Measurements from ENCODE around the gene EYS. TPM values are rescaled to one million over a fixed set of nuclear protein-coding genes. Genes with fewer than 3 reads are reported as not detected.

EYS gene
- total RNA-seq, 2 donors from 2014 or later: 0.18 to 3.5 TPM

- intact Hi-C loops (cut with DNase I): no loop called here
- Histone ChIP-seq H3K9me3 (no peaks in the 10 kb centered on the region), H3K36me3 (no peaks in the 10 kb centered on the region), H3K27me3 (replicated peaks; ENCODE audit: insufficient read depth) (no peaks in the 10 kb centered on the region), H3K4me1 (replicated peaks) (no peaks in the 10 kb centered on the region), H3K27ac (no peak overlapping the region), H3K4me3 (no peak overlapping the region)
- 66% methylated on average over 1 of the region's 1 CpG for WGBS
- no peak for DNase-seq (ENCODE audit: low spot score)
- no peak for TF ChIP-seq CTCF (IDR thresholded peaks at IDR 0.05)
- TF ChIP-seq POLR2A (IDR thresholded peaks at IDR 0.05): no peak
- TF ChIP-seq POLR2AphosphoS5 (IDR thresholded peaks at IDR 0.05): no peak
Measured at GRCh38 chr6:63783096-63783495, 1923.9 kb downstream of the EYS start.

GRCh38 chr6:63774961-63775360, 1932.1 kb downstream of the EYS start:
- intact Hi-C loops (cut with DNase I): no loop called here
- Histone ChIP-seq H3K4me1 (replicated peaks) (no peaks in the 10 kb centered on the region), H3K4me3 (no peak overlapping the region), H3K9me3 (no peaks in the 10 kb centered on the region), H3K27me3 (replicated peaks; ENCODE audit: insufficient read depth) (no peaks in the 10 kb centered on the region), H3K27ac (no peak overlapping the region), H3K36me3 (no peaks in the 10 kb centered on the region)
- 50% methylated on average over 1 of the region's 1 CpG for WGBS
- no peak for TF ChIP-seq CTCF (IDR thresholded peaks at IDR 0.05)
- TF ChIP-seq POLR2AphosphoS5 (IDR thresholded peaks at IDR 0.05): no peak
- TF ChIP-seq POLR2A (IDR thresholded peaks at IDR 0.05): no peak
- no peak for DNase-seq (ENCODE audit: low spot score)

- Histone ChIP-seq H3K27ac (no peak overlapping the region), H3K36me3 (no peaks in the 10 kb centered on the region), H3K27me3 (replicated peaks; ENCODE audit: insufficient read depth) (no peaks in the 10 kb centered on the region), H3K9me3 (no peaks in the 10 kb centered on the region), H3K4me1 (replicated peaks) (no peaks in the 10 kb centered on the region), H3K4me3 (no peak overlapping the region)
- intact Hi-C loops (cut with DNase I): no loop called here
- DNase-seq (ENCODE audit: low spot score): no peak
- WGBS: 93% methylated on average over 2 of the region's 2 CpGs
- TF ChIP-seq CTCF (IDR thresholded peaks at IDR 0.05): no peak
- no peak for TF ChIP-seq POLR2A (IDR thresholded peaks at IDR 0.05)
- TF ChIP-seq POLR2AphosphoS5 (IDR thresholded peaks at IDR 0.05): no peak
Measured at GRCh38 chr6:63773200-63773599, 1933.8 kb downstream of the EYS start.

GRCh38 chr6:63765828-63766227, 1941.2 kb downstream of the EYS start:
- H3K4me3 ChIP-seq: no peak overlapping the region
- H3K27ac ChIP-seq: no peak overlapping the region
- H3K4me1 ChIP-seq (replicated peaks): no peaks in the 10 kb centered on the region
- intact Hi-C loops (cut with DNase I): loop anchor here (2.0 kb wide), 1 partner anchor 167 kb away; no protein-coding TSS in a partner anchor
- 70% methylated on average over 2 of the region's 2 CpGs for WGBS
- no peaks in the 10 kb centered on the region for H3K36me3 ChIP-seq
- no peak for TF ChIP-seq CTCF (IDR thresholded peaks at IDR 0.05)
- TF ChIP-seq POLR2AphosphoS5 (IDR thresholded peaks at IDR 0.05): no peak
- TF ChIP-seq POLR2A (IDR thresholded peaks at IDR 0.05): no peak
- no peak for DNase-seq (ENCODE audit: low spot score)
- H3K27me3 ChIP-seq (replicated peaks; ENCODE audit: insufficient read depth): no peaks in the 10 kb centered on the region
- H3K9me3 ChIP-seq: no peaks in the 10 kb centered on the region

GRCh38 chr6:63764318-63764916, 1942.6 kb downstream of the EYS start:
- H3K36me3 ChIP-seq: no peaks in the 10 kb centered on the region
- no peak for DNase-seq (ENCODE audit: low spot score)
- no peak overlapping the region for H3K4me3 ChIP-seq
- H3K27me3 ChIP-seq (replicated peaks; ENCODE audit: insufficient read depth): no peaks in the 10 kb centered on the region
- no peak overlapping the region for H3K27ac ChIP-seq
- H3K4me1 ChIP-seq (replicated peaks): no peaks in the 10 kb centered on the region
- 25% methylated on average over 4 of the region's 4 CpGs for WGBS
- intact Hi-C loops (cut with DNase I): loop anchor here (2.0 to 5.0 kb wide), 2 partner anchors 166 to 412 kb away; no protein-coding TSS in a partner anchor
- TF ChIP-seq POLR2A (IDR thresholded peaks at IDR 0.05) (no peak), POLR2AphosphoS5 (IDR thresholded peaks at IDR 0.05) (no peak), CTCF (IDR thresholded peaks at IDR 0.05) (peak; percentile 24 to 94 (median 58))
- no peaks in the 10 kb centered on the region for H3K9me3 ChIP-seq
